HEK293T (cell line): ENCODE data around the gene PRR7.

Experiments
- CTCF ChIA-PET: fragments of 350-600 bp; formaldehyde crosslinking; extraction: SDS; loops from one replicate; lab custom pipeline; 2021; ENCODE audit warnings: antibody characterized with exemption, inconsistent platforms; lab: Yijun Ruan, JAX
- POLR2A ChIA-PET: fragments of 350-600 bp; formaldehyde crosslinking; extraction: SDS; loops from one replicate; lab custom pipeline; 2020; ENCODE audit warnings: antibody characterized with exemption, inconsistent platforms; lab: Yijun Ruan, JAX
- DNase-seq: peaks from one replicate; pipeline ENCODE4 v3.0.0; 2012; ENCODE audit warnings: mixed read lengths; ENCODE audit errors: extremely low spot score
- ARNT ChIP-seq: fragments of 450-650 bp; IDR thresholded peaks from 2 replicates; pipeline ENCODE4 v1.6.1; 2017; ENCODE audit warnings: mild to moderate bottlenecking
- BHLHE40 ChIP-seq: fragments of 450-650 bp; IDR thresholded peaks from 2 replicates; pipeline ENCODE4 v1.6.1; 2016; ENCODE audit warnings: mild to moderate bottlenecking, moderate library complexity, borderline replicate concordance
- CTBP1 ChIP-seq: fragments of 450-650 bp; IDR thresholded peaks from 2 replicates; pipeline ENCODE4 v1.6.1; 2016; ENCODE audit warnings: borderline replicate concordance
- ELF4 ChIP-seq: fragments of 450-650 bp; IDR thresholded peaks from 2 replicates; pipeline ENCODE4 v1.6.1; 2017; ENCODE audit warnings: antibody characterized with exemption
- FOXA1 ChIP-seq: fragments of 450-650 bp; IDR thresholded peaks from 2 replicates; pipeline ENCODE4 v1.6.1; 2016; ENCODE audit warnings: mild to moderate bottlenecking
- FOXK2 ChIP-seq: fragments of 450-650 bp; IDR thresholded peaks from 2 replicates; pipeline ENCODE4 v1.6.1; 2016; ENCODE audit warnings: mild to moderate bottlenecking
- FOXM1 ChIP-seq: fragments of 450-650 bp; IDR thresholded peaks from 2 replicates; pipeline ENCODE4 v1.6.1; 2017; ENCODE audit warnings: mild to moderate bottlenecking, borderline replicate concordance
- HDGF ChIP-seq: fragments of 450-650 bp; IDR thresholded peaks from 2 replicates; pipeline ENCODE4 v1.6.1; 2017; ENCODE audit warnings: antibody characterized with exemption, borderline replicate concordance
- L3MBTL2 ChIP-seq: fragments of 450-650 bp; conservative IDR thresholded peaks from 2 replicates; pipeline ENCODE4 v1.6.1; 2016; ENCODE audit warnings: mild to moderate bottlenecking
- LEF1 ChIP-seq: fragments of 450-650 bp; IDR thresholded peaks from 2 replicates; pipeline ENCODE4 v1.6.1; 2017; ENCODE audit warnings: mild to moderate bottlenecking, borderline replicate concordance
- NFRKB ChIP-seq: fragments of 450-650 bp; IDR thresholded peaks from 2 replicates; pipeline ENCODE4 v1.6.1; 2016; ENCODE audit warnings: mild to moderate bottlenecking, moderate library complexity
- SP1 ChIP-seq: fragments of 450-650 bp; IDR thresholded peaks from 2 replicates; pipeline ENCODE4 v1.6.1; 2017
- SUZ12 ChIP-seq: fragments of 450-650 bp; IDR thresholded peaks from 2 replicates; pipeline ENCODE4 v1.6.1; 2016; ENCODE audit warnings: mild to moderate bottlenecking
- TARDBP ChIP-seq: fragments of 450-650 bp; IDR thresholded peaks from 2 replicates; pipeline ENCODE4 v1.6.1; 2016
- ZNF384 ChIP-seq: fragments of 450-650 bp; IDR thresholded peaks from 2 replicates; pipeline ENCODE4 v1.6.1; 2016
- TF ChIP-seq, protein P1 (sequence below): fragments of 450-650 bp; IDR thresholded peaks from 2 replicates; pipeline ENCODE4 v1.6.1; 2016

Gene PRR7

DNA sequence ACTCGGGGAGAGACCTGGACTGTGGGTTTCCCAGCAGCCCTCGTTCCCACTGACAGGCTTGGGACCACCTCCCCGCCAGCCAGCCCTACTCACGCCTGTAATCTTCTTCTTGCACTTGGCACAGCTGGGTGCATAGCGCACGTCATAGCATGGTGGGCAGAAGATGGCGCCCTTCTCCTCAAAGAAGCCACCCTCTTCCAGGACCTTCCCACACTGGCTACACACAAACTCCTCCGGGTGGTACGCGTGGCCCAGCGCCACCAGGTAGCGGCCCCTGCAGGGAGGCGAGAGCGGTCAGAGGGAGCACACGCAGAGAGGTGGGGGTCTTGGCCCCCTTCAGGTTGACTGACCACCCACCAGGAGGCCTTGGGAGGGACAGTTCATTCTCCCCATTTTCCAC lies 41.4 kb downstream of the PRR7 start:
- no peak for TF ChIP-seq NFRKB
- TF ChIP-seq FOXM1 = no peak
- TF ChIP-seq ELF4 = no peak
- CTCF ChIA-PET = interaction anchor here (1.5 kb wide), 1 partner anchor 13 kb away, joined by 6 read pairs; no protein-coding TSS in a partner anchor
- DNase-seq = no peak
- POLR2A ChIA-PET = interaction anchor here (0.7 to 0.9 kb wide), 3 partner anchors 9 to 12 kb away, joined by 3 read pairs; no protein-coding TSS in a partner anchor

DNA sequence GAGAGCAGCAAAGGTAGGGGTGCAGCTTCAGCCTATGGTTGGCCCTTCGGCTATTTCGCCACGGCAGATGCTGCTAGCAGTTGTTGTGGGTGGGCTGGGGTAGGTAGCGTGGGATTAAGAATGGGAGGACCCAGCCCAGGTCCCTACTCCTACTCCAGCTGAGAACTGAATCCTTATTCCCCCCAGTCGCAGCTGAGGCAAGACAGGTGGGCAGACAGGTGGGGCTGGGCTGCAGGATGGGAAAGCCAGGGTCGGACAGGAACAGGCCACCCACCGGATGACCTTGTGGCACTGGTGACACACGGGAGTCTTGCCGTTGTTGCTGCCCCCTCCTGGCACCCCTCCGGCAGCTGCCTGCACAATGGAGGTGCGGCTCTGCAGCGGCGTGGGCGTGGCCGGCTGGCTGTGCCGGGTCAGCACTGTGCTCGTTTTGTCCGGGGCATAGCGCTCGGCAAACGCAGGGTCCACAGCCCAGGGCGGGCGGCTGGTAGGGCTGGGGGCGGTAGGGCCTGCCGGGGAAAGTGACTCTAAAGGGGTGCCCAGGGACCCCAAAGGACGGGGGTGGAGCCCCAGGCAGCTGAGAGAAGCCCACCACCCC lies 42.6 kb downstream of the PRR7 start:
- DNase-seq = no peak
- CTCF ChIA-PET = interaction anchor here (0.7 to 1.7 kb wide), 3 partner anchors 12 to 579 kb away, joined by 4 to 6 read pairs (median 4); no protein-coding TSS in a partner anchor

GRCh38 chr5:177490311-177490991 lies 43.8 kb downstream of the PRR7 start:
- DNase-seq = no peak
- ChIA-PET POLR2A (no interaction called here), CTCF (interaction anchor here (0.6 to 0.8 kb wide), 2 partner anchors 11 to 26 kb away, joined by 3 read pairs; no protein-coding TSS in a partner anchor)
- TF ChIP-seq, protein P1, sequence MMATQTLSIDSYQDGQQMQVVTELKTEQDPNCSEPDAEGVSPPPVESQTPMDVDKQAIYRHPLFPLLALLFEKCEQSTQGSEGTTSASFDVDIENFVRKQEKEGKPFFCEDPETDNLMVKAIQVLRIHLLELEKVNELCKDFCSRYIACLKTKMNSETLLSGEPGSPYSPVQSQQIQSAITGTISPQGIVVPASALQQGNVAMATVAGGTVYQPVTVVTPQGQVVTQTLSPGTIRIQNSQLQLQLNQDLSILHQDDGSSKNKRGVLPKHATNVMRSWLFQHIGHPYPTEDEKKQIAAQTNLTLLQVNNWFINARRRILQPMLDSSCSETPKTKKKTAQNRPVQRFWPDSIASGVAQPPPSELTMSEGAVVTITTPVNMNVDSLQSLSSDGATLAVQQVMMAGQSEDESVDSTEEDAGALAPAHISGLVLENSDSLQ = no peak
- no peak for TF ChIP-seq ELF4
- no peak for TF ChIP-seq HDGF
- no peak for TF ChIP-seq FOXM1
- no peak for TF ChIP-seq CTBP1
- TF ChIP-seq TARDBP = no peak
- TF ChIP-seq SUZ12 = no peak
- TF ChIP-seq SP1 = no peak
- no peak for TF ChIP-seq BHLHE40
- TF ChIP-seq FOXK2 = no peak
- no peak for TF ChIP-seq FOXA1
- TF ChIP-seq NFRKB = no peak

More for the DNA sequence above, 42.6 kb downstream of the PRR7 start:
- TF ChIP-seq ZNF384 (no peak), FOXM1 (no peak), SP1 (no peak), CTBP1 (no peak), HDGF (no peak)
- POLR2A ChIA-PET = interaction anchor here (0.9 kb wide), 1 partner anchor 11 kb away, joined by 3 read pairs; no protein-coding TSS in a partner anchor

DNA sequence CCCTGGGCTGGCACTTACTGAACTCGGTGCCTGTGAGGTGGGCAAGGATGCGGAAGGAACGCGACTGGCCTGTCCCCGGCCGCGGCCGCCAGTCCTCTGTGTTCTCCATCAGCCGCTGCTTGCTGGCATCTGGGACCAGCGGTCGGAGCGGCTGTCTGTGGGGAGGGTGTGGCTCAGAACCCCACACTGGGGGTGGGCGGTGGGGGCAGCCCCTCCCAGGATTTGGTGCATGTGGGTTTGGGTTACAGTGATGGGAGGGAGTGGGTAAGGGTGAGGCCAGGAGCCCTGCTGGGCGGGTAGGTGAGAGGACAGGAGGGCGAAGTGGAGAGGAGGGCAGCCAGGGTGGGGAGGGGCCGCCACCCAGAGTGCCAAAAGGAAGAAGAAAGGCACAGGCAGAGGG lies 44.4 kb downstream of the PRR7 start:
- TF ChIP-seq ELF4 (no peak), FOXA1 (no peak), L3MBTL2 (no peak), SP1 (no peak), ARNT (no peak), NFRKB (no peak)
- TF ChIP-seq, protein P1 = no peak
- ChIA-PET CTCF (interaction anchor here (0.6 to 1.0 kb wide), 2 partner anchors 9 to 13 kb away, joined by 3 to 4 read pairs; no protein-coding TSS in a partner anchor), POLR2A (no interaction called here)
- no peak for DNase-seq

DNA sequence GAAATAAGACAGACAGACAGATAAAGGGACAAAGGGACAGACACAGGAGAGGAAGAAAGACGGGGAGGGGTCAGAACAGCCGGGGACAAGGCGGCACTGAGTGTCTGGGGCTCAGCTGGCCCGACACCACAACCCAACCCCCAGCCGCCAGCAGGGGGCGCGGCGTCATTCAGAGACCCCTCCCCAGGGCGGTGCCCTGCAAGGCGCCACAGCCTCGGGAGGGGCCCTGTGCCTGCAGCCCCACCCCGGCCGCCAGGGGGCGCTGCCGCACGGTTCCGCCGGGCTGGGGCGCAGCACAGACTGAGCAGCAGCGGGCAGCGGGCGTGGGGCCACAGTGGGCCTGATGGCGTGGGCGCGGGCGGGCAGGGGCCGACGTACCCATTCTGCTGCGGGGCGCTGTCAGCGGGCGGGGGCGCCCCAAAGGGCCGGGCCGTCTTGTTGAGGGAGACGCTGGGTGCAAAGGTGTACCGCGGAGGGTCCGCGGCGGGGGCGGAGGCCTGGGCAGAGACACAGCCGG lies 44.9 kb downstream of the PRR7 start:
- ChIA-PET CTCF (interaction anchor here (0.6 to 1.3 kb wide), 4 partner anchors 9 to 28 kb away, joined by 3 to 6 read pairs (median 4); no protein-coding TSS in a partner anchor), POLR2A (interaction anchor here (1.5 kb wide), 1 partner anchor 10 kb away, joined by 6 read pairs; no protein-coding TSS in a partner anchor)
- peak; percentile 93 for DNase-seq
- peak; percentile 64 for TF ChIP-seq ARNT
- TF ChIP-seq FOXM1 = 0 out of 2 replicates have a peak, but pooled peaks have one; percentile 37
- TF ChIP-seq NFRKB = no peak

DNA sequence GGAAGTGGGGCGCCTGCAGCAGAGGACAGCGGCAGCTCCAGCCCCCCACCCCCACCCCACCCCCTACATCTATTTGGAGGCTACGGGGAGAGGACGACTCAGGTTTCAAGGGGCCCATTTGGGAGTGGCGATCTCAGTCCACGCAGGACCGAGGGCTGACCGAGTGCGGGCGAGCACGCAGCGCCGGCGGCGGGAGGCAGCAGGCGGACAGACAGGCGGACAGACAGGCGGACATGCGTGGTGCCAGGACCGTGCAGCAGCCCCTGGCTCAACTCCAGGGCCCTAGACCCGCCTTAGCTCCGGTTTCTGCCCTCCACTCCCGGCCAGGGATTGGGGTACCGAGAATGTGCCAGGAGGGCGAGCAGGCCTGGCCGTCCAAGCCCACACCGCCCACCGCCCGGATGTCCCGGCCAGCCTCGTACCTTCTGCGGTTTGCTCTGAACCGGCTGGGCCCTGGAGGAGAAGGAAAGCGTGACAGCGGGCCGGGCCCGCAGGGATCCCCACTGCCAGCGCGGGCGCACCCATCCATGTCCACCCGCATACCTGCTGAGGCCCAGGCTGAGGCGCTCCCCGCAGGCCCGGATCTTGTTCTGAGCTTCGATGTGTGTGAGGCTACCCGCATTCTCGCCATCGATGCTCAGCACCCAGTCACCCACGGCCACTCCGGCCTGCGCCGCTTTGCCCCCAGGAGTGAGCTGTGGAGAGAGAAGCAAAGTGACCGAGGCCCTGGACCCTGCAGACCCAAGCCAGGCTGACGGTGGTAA lies 45.6 kb downstream of the PRR7 start:
- no peak for DNase-seq
- ChIA-PET POLR2A (interaction anchor here (0.8 to 2.2 kb wide), 4 partner anchors 9 to 25 kb away, joined by 3 to 9 read pairs (median 4); partner anchors contain the start of gene DDX41), CTCF (interaction anchor here (0.6 to 1.4 kb wide), 6 partner anchors 8 to 81 kb away, joined by 3 to 6 read pairs (median 4); no protein-coding TSS in a partner anchor)
- no peak for TF ChIP-seq ARNT
- no peak for TF ChIP-seq ZNF384
- no peak for TF ChIP-seq FOXK2

- ChIA-PET CTCF (interaction anchor here (0.6 to 1.4 kb wide), 6 partner anchors 8 to 663 kb away, joined by 3 to 6 read pairs (median 4); no protein-coding TSS in a partner anchor), POLR2A (interaction anchor here (0.8 to 2.2 kb wide), 5 partner anchors 9 to 25 kb away, joined by 3 to 9 read pairs (median 3); partner anchors contain the start of gene DDX41)
- DNase-seq = no peak
- TF ChIP-seq SP1 = no peak
- TF ChIP-seq HDGF = no peak
- TF ChIP-seq CTBP1 = no peak
- no peak for TF ChIP-seq L3MBTL2
- TF ChIP-seq LEF1 = no peak
- TF ChIP-seq SUZ12 = no peak
- no peak for TF ChIP-seq TARDBP
- no peak for TF ChIP-seq ZNF384
- TF ChIP-seq, protein P1 = no peak
- TF ChIP-seq FOXM1 = no peak
- no peak for TF ChIP-seq FOXA1
- TF ChIP-seq ELF4 = no peak
- no peak for TF ChIP-seq NFRKB
- TF ChIP-seq FOXK2 = no peak
- TF ChIP-seq ARNT = no peak
- no peak for TF ChIP-seq BHLHE40
These were observed 46.2 kb downstream of the PRR7 start for GRCh38 chr5:177492841-177493240.
